Heart right ventricle (tissue), 16 donors: ENCODE measurements around the gene SPTA1. TPM values are rescaled to one million over a fixed set of nuclear protein-coding genes. Genes with fewer than 3 reads are reported as not detected.
"Not testable (repeated sequence)": the region's sequence is repeated elsewhere in the genome, so short reads cannot be mapped to it uniquely, and the experiment has no call there.

Experiments
- ATAC-seq, 8 donors: fragments of 200-7000 bp; cut with Tn5 transposase; one replicate each; pipeline ENCODE4 v1.9.1; 2020; ENCODE audit warnings: mild to moderate bottlenecking in 8 of 8, moderate library complexity in 8 of 8, moderate number of reproducible peaks in 1 of 8
- DNase-seq, 2 donors: peaks; one replicate each; pipeline ENCODE4 v3.0.0-alpha.2; 2020
- H3K27ac ChIP-seq, 10 donors: fragments of 200-600 bp; sonication (generic) in 2 of 10; one replicate each; pipeline versions ENCODE4 v1.5.0 to v1.8.0; 2020 to 2022; ENCODE audit warnings: mild to moderate bottlenecking in 3 of 10
- H3K27me3 ChIP-seq, 7 donors: fragments of 200-600 bp; one replicate each; pipeline ENCODE4 v1.8.0; 2021 to 2022; ENCODE audit warnings: mild to moderate bottlenecking in 2 of 7
- H3K36me3 ChIP-seq, 9 donors: fragments of 200-600 bp; sonication (generic) in 1 of 9; one replicate each; pipeline versions ENCODE4 v1.5.0 to v1.8.0; 2020 to 2022; ENCODE audit warnings: mild to moderate bottlenecking in 2 of 9
- H3K4me1 ChIP-seq, 9 donors: fragments of 200-600 bp; sonication (generic) in 1 of 9; one replicate each; pipeline versions ENCODE4 v1.5.0 to v1.8.0; 2020 to 2022; ENCODE audit warnings: mild to moderate bottlenecking in 4 of 9
- H3K4me3 ChIP-seq, 10 donors: fragments of 200-600 bp; sonication (generic) in 2 of 10; one replicate each; pipeline versions ENCODE4 v1.5.0 to v1.8.0; 2020 to 2022; ENCODE audit warnings: mild to moderate bottlenecking in 7 of 10, moderate library complexity in 2 of 10
- H3K9me3 ChIP-seq, 11 donors: fragments of 200-600 bp in 10 of 11; sonication (generic) in 2 of 11; one replicate each; pipeline versions ENCODE4 v1.5.0 to v1.8.0; 2013 to 2022; ENCODE audit warnings: mild to moderate bottlenecking in 2 of 11, control low read depth in 1 of 11, moderate library complexity in 1 of 11
- WGBS, 2 donors: extraction: QIAGEN DNeasy Blood & Tissue Kit; methylation state at CpG; one replicate each; pipeline ENCODE4 v1.1.7; 2013; ENCODE audit warnings: inconsistent platforms in 1 of 2; 5-methylcytosine and 5-hydroxymethylcytosine counted together
- intact Hi-C, 10 donors: fragments of 100-400 bp; cut with DNase I; formaldehyde crosslinking; loops; one replicate each; pipeline versions ENCODE4 v1.11.1 to v1.14.2; 2022
- polyA plus RNA-seq, 2 donors: library from polyadenylated mRNA; stranded (reverse); fragments of 200-250 nt; gene quantifications; one replicate each; pipeline ENCODE4 v1.2.3, GENCODE V29; 2013
- total RNA-seq, 10 donors: library from RNA; stranded (reverse); fragmentation: NEBNext Ultra II Directional in 3 of 10; extraction: Animal tissue kit (Norgen Biotek cat#: 25700) in 3 of 10; gene quantifications; one replicate each; pipeline versions ENCODE4 v1.2.1 to v1.2.4, GENCODE V29; 2021 to 2023
- TF ChIP-seq, protein P1 (sequence below), 9 donors: fragments of 200-600 bp; sonication (generic) in 2 of 9; IDR thresholded peaks; one replicate each; pipeline versions ENCODE4 v1.5.0 to v1.8.0; 2021 to 2022; ENCODE audit warnings: antibody characterized with exemption in 9 of 9, mild to moderate bottlenecking in 5 of 9, moderate library complexity in 1 of 9
- donor health status: Arrhythmogenic right ventricular cardiomyopathy.
- donor health status: ischemic (EF 13 %, LVEDD 7.1; RV severe dilation, severe dysfunction).
- donor health status: healthy with polysubstance abuse.
- donor health status: DM: no; HTN: yes; CAD: no.
- donor health status: DM: no; HTN: no; CAD: no.
- donor health status: ischemic (EF 25% LVEDD 6.9; RV normal size, moderate dysfunction).
- donor health status: ischemic (EF 25% LVEDD 5.7; RV mildly dilated, moderate dysfunction).
- donor health status: healthy.
- donor health status: DM: yes; HTN: yes; CAD: no.
- donor health status: Ischemic cardiomyopathy.
- donor health status: ischemic (EF 35%, LVEDD 5.7; RV mildly dilated, moderate dysfunction).
- donor health status: nonischemic (EF 11% LVEDD 7.7; RV severe dilation, severe dysfunction).
- donor health status: DM: yes; HTN: yes; CAD: no.
- donor health status: PGD.
- donor health status: ischemic (EF 29% LVEDD 5.4; RV normal size, mild dysfunction).
- donor health status: nonischemic (EF 23%, LVEDD 6.1; RV moderate dilation, normal function).

Gene SPTA1
- total and polyA plus RNA-seq, 12 donors, result 0.03 to 1.2 (median 0.05) TPM; not detected in 7

DNA sequence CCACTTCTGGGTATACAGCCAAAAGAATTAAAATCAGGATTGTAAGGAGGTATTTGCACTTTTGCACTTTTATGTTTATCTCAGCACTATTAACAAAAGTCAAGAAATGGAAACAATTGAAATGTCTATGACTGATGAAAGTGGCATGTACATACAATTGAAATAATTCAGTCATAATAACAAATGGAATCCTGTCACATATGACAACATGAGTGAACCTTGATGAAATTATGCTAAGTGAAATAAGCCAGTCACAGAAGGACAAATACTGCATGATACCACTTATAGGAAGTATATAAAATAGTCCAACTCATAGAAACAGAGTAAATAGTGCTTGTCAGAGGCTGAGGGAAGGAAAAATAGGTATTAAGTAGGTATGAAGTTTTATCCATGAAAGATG lies 3.4 kb upstream of the SPTA1 start:
- Histone ChIP-seq H3K36me3 (no peaks in the 10 kb centered on the region), H3K27me3 (no peaks in the 10 kb centered on the region), H3K27ac (no peak overlapping the region), H3K9me3 (no peaks in the 10 kb centered on the region), H3K4me1 (no peaks in the 10 kb centered on the region), H3K4me3 (no peak overlapping the region)
- no peak for DNase-seq
- intact Hi-C loops, result no loop called here
- no peak for ATAC-seq
- TF ChIP-seq, protein P1, sequence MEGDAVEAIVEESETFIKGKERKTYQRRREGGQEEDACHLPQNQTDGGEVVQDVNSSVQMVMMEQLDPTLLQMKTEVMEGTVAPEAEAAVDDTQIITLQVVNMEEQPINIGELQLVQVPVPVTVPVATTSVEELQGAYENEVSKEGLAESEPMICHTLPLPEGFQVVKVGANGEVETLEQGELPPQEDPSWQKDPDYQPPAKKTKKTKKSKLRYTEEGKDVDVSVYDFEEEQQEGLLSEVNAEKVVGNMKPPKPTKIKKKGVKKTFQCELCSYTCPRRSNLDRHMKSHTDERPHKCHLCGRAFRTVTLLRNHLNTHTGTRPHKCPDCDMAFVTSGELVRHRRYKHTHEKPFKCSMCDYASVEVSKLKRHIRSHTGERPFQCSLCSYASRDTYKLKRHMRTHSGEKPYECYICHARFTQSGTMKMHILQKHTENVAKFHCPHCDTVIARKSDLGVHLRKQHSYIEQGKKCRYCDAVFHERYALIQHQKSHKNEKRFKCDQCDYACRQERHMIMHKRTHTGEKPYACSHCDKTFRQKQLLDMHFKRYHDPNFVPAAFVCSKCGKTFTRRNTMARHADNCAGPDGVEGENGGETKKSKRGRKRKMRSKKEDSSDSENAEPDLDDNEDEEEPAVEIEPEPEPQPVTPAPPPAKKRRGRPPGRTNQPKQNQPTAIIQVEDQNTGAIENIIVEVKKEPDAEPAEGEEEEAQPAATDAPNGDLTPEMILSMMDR (IDR thresholded peaks at IDR 0.05), result no peak

DNA sequence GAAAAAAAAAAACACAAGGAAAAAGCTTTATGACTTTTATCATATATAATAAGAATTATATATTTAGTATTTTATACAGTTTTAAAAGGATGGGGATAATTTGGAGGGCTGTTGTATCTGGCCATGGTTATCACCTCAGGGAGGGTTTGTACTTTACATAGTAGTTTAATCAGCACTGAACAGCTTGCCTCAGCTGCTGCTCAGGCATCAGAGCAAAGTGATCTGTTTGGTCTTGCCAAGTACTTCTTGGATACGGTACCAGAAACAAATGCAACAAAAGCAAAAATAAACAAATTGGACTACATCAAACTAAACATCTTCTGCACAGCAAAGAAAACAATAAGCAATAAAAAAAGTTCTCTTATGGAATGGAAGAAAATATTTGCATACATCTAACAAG lies 2.6 kb upstream of the SPTA1 start:
- intact Hi-C loops, result no loop called here
- 24 to 26% methylated on average over 1 of the region's 1 CpG for WGBS, 2 donors

DNA sequence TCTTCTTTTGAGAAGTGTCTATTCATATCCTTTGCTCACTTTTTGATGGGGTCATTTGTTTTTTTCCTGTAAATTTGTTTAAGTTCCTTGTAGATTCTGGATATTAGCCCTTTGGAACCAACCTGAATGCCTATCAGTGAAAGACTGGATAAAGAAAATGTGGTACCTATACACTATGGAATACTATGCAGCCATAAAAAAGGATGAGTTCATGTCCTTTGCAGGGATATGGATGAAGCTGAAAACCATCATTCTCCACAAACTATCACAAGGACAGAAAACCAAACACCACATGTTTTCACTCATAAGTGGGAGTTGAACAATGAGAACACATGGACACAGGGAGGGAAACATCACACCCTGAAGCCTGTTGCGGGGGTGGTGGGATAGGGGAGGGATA lies 1.8 kb upstream of the SPTA1 start:
- intact Hi-C loops, H3K27me3 ChIP-seq, H3K36me3 ChIP-seq, H3K4me1 ChIP-seq, H3K27ac ChIP-seq, DNase-seq, H3K9me3 ChIP-seq, H3K4me3 ChIP-seq, ATAC-seq: not testable (repeated sequence)
- 82 to 90% methylated on average over 1 of the region's 1 CpG for WGBS, 2 donors

More for the DNA sequence above, 2.6 kb upstream of the SPTA1 start:
- H3K4me3 ChIP-seq, result no peak overlapping the region
- ATAC-seq (no peak), DNase-seq (no peak)
- no peaks in the 10 kb centered on the region for H3K36me3 ChIP-seq
- H3K27ac ChIP-seq, result no peak overlapping the region
- no peaks in the 10 kb centered on the region for H3K4me1 ChIP-seq
- H3K9me3 ChIP-seq, result no peaks in the 10 kb centered on the region
- TF ChIP-seq, protein P1 (IDR thresholded peaks at IDR 0.05), result no peak
- H3K27me3 ChIP-seq, result no peaks in the 10 kb centered on the region

DNA sequence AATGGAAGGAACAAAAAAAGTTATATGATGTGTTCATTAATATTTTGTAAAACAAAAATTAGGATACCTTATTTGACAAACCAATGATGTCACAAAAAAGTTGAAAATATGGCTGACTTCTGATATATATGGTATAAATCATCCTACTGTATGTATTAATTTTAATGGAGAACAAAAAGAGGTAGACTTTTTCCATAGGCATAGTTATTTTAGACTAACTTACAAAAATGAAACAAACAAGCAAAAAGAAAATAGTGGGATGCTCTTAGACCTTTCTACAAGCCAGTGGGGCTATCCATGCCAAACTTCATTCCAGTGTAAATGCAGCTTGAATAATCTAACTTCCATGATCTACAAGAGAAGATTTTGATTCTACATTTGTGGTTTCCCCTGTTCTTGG lies 522 bp upstream of the SPTA1 start:
- ATAC-seq (no peak), DNase-seq (no peak)
- H3K4me3 ChIP-seq, result no peak overlapping the region
- intact Hi-C loops, result no loop called here
- TF ChIP-seq, protein P1 (IDR thresholded peaks at IDR 0.05), result no peak
- H3K27ac ChIP-seq, result no peak overlapping the region
- H3K36me3 ChIP-seq, result no peaks in the 10 kb centered on the region
- H3K27me3 ChIP-seq, result no peaks in the 10 kb centered on the region
- no peaks in the 10 kb centered on the region for H3K9me3 ChIP-seq
- H3K4me1 ChIP-seq, result no peaks in the 10 kb centered on the region

DNA sequence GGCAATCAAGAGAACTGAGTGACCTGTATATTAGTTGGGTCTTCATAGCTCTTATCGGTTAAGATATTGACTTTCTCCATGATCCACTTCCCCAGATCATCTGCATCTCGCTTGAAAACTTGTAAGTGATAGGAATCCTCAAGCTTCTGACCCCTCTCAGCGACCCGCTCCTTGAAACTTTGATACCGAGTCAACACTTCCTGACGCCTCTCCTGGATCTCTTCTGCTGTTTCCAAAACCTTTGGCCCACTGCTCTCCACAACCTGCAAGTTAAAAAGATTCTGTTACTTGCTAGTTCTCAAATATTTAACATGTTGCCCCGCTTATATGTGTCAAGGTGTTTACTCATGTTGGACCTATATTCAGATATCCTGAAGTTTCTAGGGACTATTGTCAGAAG lies 1.4 kb downstream of the SPTA1 start:
- 68 to 72% methylated on average over 7 of the region's 7 CpGs for WGBS, 2 donors
- intact Hi-C loops, result no loop called here

More for the DNA sequence above, 1.4 kb downstream of the SPTA1 start:
- no peaks in the 10 kb centered on the region for H3K4me1 ChIP-seq
- H3K4me3 ChIP-seq, result no peak overlapping the region
- H3K27me3 ChIP-seq, result peaks cover 0 to 5% (median 0%) of the 10 kb centered on the region in 7 donors
- no peak overlapping the region for H3K27ac ChIP-seq
- H3K36me3 ChIP-seq, result no peaks in the 10 kb centered on the region
- TF ChIP-seq, protein P1 (IDR thresholded peaks at IDR 0.05), result no peak
- ATAC-seq (no peak), DNase-seq (no peak)
- H3K9me3 ChIP-seq, result peaks cover 0 to 3% (median 0%) of the 10 kb centered on the region in 11 donors
